Measurements from ENCODE around the gene PGAP2. TPM values are rescaled to one million over a fixed set of nuclear protein-coding genes. Genes with fewer than 3 reads are reported as not detected.

PGAP2 gene
- polyA plus RNA-seq, 1 experiment, result 20.8 TPM

- POLR2A ChIA-PET, result interaction anchor here (0.7 kb wide), 1 partner anchor 114 kb away, joined by 4 read pairs; no protein-coding TSS in a partner anchor
- CTCF ChIA-PET, result interaction anchor here (2.6 to 27.6 kb wide), 2 partner anchors 12 to 211 kb away, joined by 14 to 1559 read pairs; no protein-coding TSS in a partner anchor
- H3K4me3 ChIP-seq (ENCODE audit: low read depth, low read length), result no peak overlapping the region
Measured at GRCh38 chr11:3861683-3862082, 53.3 kb downstream of the PGAP2 start.

GRCh38 chr11:3865388-3866193 is 57.2 kb downstream of the PGAP2 start:
- ChIA-PET CTCF (interaction anchor here (1.2 to 3.2 kb wide), 5 partner anchors 11 to 207 kb away, joined by 3 to 20 read pairs (median 8); partner anchors contain the start of gene STIM1), POLR2A (no interaction called here)
- Histone ChIP-seq H3K4me3 (ENCODE audit: low read depth, low read length) (no peak overlapping the region), H3K27ac (ENCODE audit: low read depth, low read length) (peak overlapping the region; percentile 72), H3K9me3 (ENCODE audit: control insufficient read depth, insufficient read depth, low read length) (no peaks in the 10 kb centered on the region), H3K27me3 (ENCODE audit: control insufficient read depth, insufficient read depth, low read length) (no peaks in the 10 kb centered on the region)
- TF ChIP-seq CTCF (IDR thresholded peaks at IDR 0.05; ENCODE audit: low read depth, low read length), result no peak
- peak; percentile 41 for DNase-seq (ENCODE audit: low read depth, low spot score)

More at GRCh38 chr11:3861683-3862082, 53.3 kb downstream of the PGAP2 start:
- DNase-seq (ENCODE audit: low read depth, low spot score), result no peak
- Histone ChIP-seq H3K9me3 (ENCODE audit: control insufficient read depth, insufficient read depth, low read length) (no peaks in the 10 kb centered on the region), H3K27ac (ENCODE audit: low read depth, low read length) (no peak overlapping the region), H3K27me3 (ENCODE audit: control insufficient read depth, insufficient read depth, low read length) (no peaks in the 10 kb centered on the region)
- no peak for TF ChIP-seq CTCF (IDR thresholded peaks at IDR 0.05; ENCODE audit: low read depth, low read length)

DNA sequence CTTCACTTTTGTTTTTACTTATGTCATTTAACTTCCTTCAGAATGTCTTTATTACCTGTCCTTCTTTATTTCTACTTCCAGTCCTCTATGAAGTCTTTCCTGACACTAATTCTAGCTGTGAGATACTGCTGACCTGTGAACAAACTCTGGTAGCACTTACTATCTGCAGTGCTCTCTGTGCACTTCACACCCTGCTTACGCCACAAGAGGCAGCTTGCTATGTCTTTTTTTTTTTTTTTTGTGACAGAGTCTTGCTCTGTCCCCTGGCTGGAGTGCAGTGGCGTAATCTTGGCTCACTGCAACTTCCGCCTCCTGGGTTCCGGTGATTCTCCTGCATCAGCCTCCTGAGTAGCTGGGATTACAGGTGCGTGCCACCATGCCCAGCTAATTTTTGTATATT is 57.8 kb downstream of the PGAP2 start:
- Histone ChIP-seq H3K9me3 (ENCODE audit: control insufficient read depth, insufficient read depth, low read length) (no peaks in the 10 kb centered on the region), H3K27me3 (ENCODE audit: control insufficient read depth, insufficient read depth, low read length) (no peaks in the 10 kb centered on the region), H3K27ac (ENCODE audit: low read depth, low read length) (peak overlapping the region; percentile 47), H3K4me3 (ENCODE audit: low read depth, low read length) (no peak overlapping the region)
- no peak for TF ChIP-seq CTCF (IDR thresholded peaks at IDR 0.05; ENCODE audit: low read depth, low read length)
- ChIA-PET CTCF (interaction anchor here (1.2 to 3.2 kb wide), 3 partner anchors 11 to 207 kb away, joined by 6 to 15 read pairs (median 8); partner anchors contain the start of gene STIM1), POLR2A (no interaction called here)
- DNase-seq (ENCODE audit: low read depth, low spot score), result no peak

GRCh38 chr11:3866836-3867208 is 58.5 kb downstream of the PGAP2 start:
- no peaks in the 10 kb centered on the region for H3K9me3 ChIP-seq (ENCODE audit: control insufficient read depth, insufficient read depth, low read length)
- no peak overlapping the region for H3K27ac ChIP-seq (ENCODE audit: low read depth, low read length)
- no peak for TF ChIP-seq CTCF (IDR thresholded peaks at IDR 0.05; ENCODE audit: low read depth, low read length)
- DNase-seq (ENCODE audit: low read depth, low spot score), result no peak
- H3K27me3 ChIP-seq (ENCODE audit: control insufficient read depth, insufficient read depth, low read length), result no peaks in the 10 kb centered on the region
- CTCF ChIA-PET, result interaction anchor here (0.6 to 5.0 kb wide), 5 partner anchors 12 to 206 kb away, joined by 3 to 38 read pairs (median 15); partner anchors contain the start of gene STIM1
- H3K4me3 ChIP-seq (ENCODE audit: low read depth, low read length), result no peak overlapping the region
- POLR2A ChIA-PET, result no interaction called here
